Activated naive CD8-positive, alpha-beta T cell treated with anti-CD3 and anti-CD28 coated beads, Interleukin-2, amount 50 U/mL, for 24 hours (primary cell): ENCODE measurements around the gene HDAC5.
"Not testable (repeated sequence)": the region's sequence is repeated elsewhere in the genome, so short reads cannot be mapped to it uniquely, and the experiment has no call there.

Experiments used
- ATAC-seq: fragments of 150-1000 bp; cut with Tn5 transposase; one replicate; pipeline ENCODE4 v1.10.0; 2021
- DNase-seq: peaks from one replicate; pipeline ENCODE4 v3.0.0; 2021
- H3K27ac Mint-ChIP-seq: one replicate; pipeline ENCODE4 v1.8.0; 2021; ENCODE audit warnings: mild to moderate bottlenecking, mixed read lengths
- H3K27me3 Mint-ChIP-seq: one replicate; pipeline ENCODE4 v1.8.0; 2021; ENCODE audit warnings: mixed read lengths
- H3K36me3 Mint-ChIP-seq: one replicate; pipeline ENCODE4 v1.8.0; 2021; ENCODE audit warnings: low read depth, mixed read lengths
- H3K4me1 Mint-ChIP-seq: one replicate; pipeline ENCODE4 v1.8.0; 2021; ENCODE audit warnings: mixed read lengths
- H3K4me3 Mint-ChIP-seq: one replicate; pipeline ENCODE4 v1.8.0; 2021; ENCODE audit warnings: mild to moderate bottlenecking, moderate library complexity, mixed read lengths
- H3K9me3 Mint-ChIP-seq: one replicate; pipeline ENCODE4 v1.8.0; 2021; ENCODE audit warnings: mixed read lengths

Gene HDAC5

GRCh38 chr17:44123356-44124117, at the start of gene HDAC5:
Gene HDAC5 (minus strand): TSS chr17:44123641. CDS start chr17:44117515, 6,126 bp downstream.
- no peaks in the 10 kb centered on the region for H3K27me3 Mint-ChIP-seq
- ATAC-seq (peak; percentile 97), DNase-seq (peak; percentile 96)
- H3K4me1 Mint-ChIP-seq: peaks cover 30% of the 10 kb centered on the region
- peak within 1 kb of the TSS; percentile 98 for H3K27ac Mint-ChIP-seq
- H3K9me3 Mint-ChIP-seq: no peaks in the 10 kb centered on the region
- H3K4me3 Mint-ChIP-seq: peak within 1 kb of the TSS; percentile 94
- no peaks in the 10 kb centered on the region for H3K36me3 Mint-ChIP-seq

GRCh38 chr17:44171931-44172455, 48.6 kb upstream of the HDAC5 start:
- no peak for DNase-seq
- H3K9me3 Mint-ChIP-seq: no peaks in the 10 kb centered on the region
- no peaks in the 10 kb centered on the region for H3K27me3 Mint-ChIP-seq
- H3K4me1 Mint-ChIP-seq: no peaks in the 10 kb centered on the region
- no peak overlapping the region for H3K27ac Mint-ChIP-seq
- peaks cover 7% of the 10 kb centered on the region for H3K36me3 Mint-ChIP-seq
- no peak for ATAC-seq
- H3K4me3 Mint-ChIP-seq: no peak overlapping the region

GRCh38 chr17:44170499-44171201, 47.2 kb upstream of the HDAC5 start, which contains the start of gene ASB16:
Gene ASB16 (plus strand): TSS chr17:44170704. CDS start chr17:44170790, 86 bp downstream.
- no peaks in the 10 kb centered on the region for H3K9me3 Mint-ChIP-seq
- no peak within 1 kb of the TSS for H3K27ac Mint-ChIP-seq
- DNase-seq (no peak), ATAC-seq (no peak)
- no peaks in the 10 kb centered on the region for H3K27me3 Mint-ChIP-seq
- H3K4me1 Mint-ChIP-seq: no peaks in the 10 kb centered on the region
- no peak within 1 kb of the TSS for H3K4me3 Mint-ChIP-seq
- H3K36me3 Mint-ChIP-seq: peaks cover 3% of the 10 kb centered on the region

GRCh38 chr17:44170135-44170498, 46.7 kb upstream of the HDAC5 start:
- H3K4me3 Mint-ChIP-seq: no peak overlapping the region

GRCh38 chr17:44167181-44167861, 43.9 kb upstream of the HDAC5 start:
- DNase-seq (no peak), ATAC-seq (no peak)
- Mint-ChIP-seq H3K36me3 (no peaks in the 10 kb centered on the region), H3K4me3 (no peak overlapping the region), H3K4me1 (no peaks in the 10 kb centered on the region), H3K9me3 (no peaks in the 10 kb centered on the region), H3K27ac (no peak overlapping the region), H3K27me3 (no peaks in the 10 kb centered on the region)

More at GRCh38 chr17:44170135-44170498, 46.7 kb upstream of the HDAC5 start:
- H3K36me3 Mint-ChIP-seq: no peaks in the 10 kb centered on the region
- H3K27ac Mint-ChIP-seq: no peak overlapping the region
- no peaks in the 10 kb centered on the region for H3K4me1 Mint-ChIP-seq
- no peak for DNase-seq
- no peaks in the 10 kb centered on the region for H3K27me3 Mint-ChIP-seq
- H3K9me3 Mint-ChIP-seq: no peaks in the 10 kb centered on the region
- no peak for ATAC-seq

GRCh38 chr17:44164476-44164875, 41.0 kb upstream of the HDAC5 start:
- Mint-ChIP-seq H3K27me3 (no peaks in the 10 kb centered on the region), H3K27ac (no peak overlapping the region), H3K4me3 (no peak overlapping the region), H3K9me3 (no peaks in the 10 kb centered on the region), H3K4me1 (peaks cover 2% of the 10 kb centered on the region), H3K36me3 (peaks cover 2% of the 10 kb centered on the region)
- ATAC-seq: no peak
- DNase-seq: no peak

GRCh38 chr17:44159519-44160210, 36.2 kb upstream of the HDAC5 start:
- H3K36me3 Mint-ChIP-seq: peaks cover 19% of the 10 kb centered on the region
- no peak overlapping the region for H3K27ac Mint-ChIP-seq
- DNase-seq (no peak), ATAC-seq (no peak)
- no peaks in the 10 kb centered on the region for H3K9me3 Mint-ChIP-seq
- H3K4me1 Mint-ChIP-seq: peaks cover 3% of the 10 kb centered on the region
- H3K4me3 Mint-ChIP-seq: no peak overlapping the region
- H3K27me3 Mint-ChIP-seq: no peaks in the 10 kb centered on the region

GRCh38 chr17:44155488-44155887, 32.0 kb upstream of the HDAC5 start:
- no peak overlapping the region for H3K4me3 Mint-ChIP-seq
- H3K27ac Mint-ChIP-seq: no peak overlapping the region
- peaks cover 30% of the 10 kb centered on the region for H3K36me3 Mint-ChIP-seq
- ATAC-seq (no peak), DNase-seq (no peak)
- H3K9me3 Mint-ChIP-seq: no peaks in the 10 kb centered on the region
- H3K27me3 Mint-ChIP-seq: no peaks in the 10 kb centered on the region
- peaks cover 3% of the 10 kb centered on the region for H3K4me1 Mint-ChIP-seq

- Mint-ChIP-seq H3K4me3 (no peak overlapping the region), H3K9me3 (no peaks in the 10 kb centered on the region), H3K27ac (no peak overlapping the region), H3K36me3 (peaks cover 33% of the 10 kb centered on the region), H3K27me3 (no peaks in the 10 kb centered on the region), H3K4me1 (no peaks in the 10 kb centered on the region)
- no peak for ATAC-seq
- DNase-seq: no peak
Observed at GRCh38 chr17:44152875-44153274, 29.4 kb upstream of the HDAC5 start.

GRCh38 chr17:44149750-44150329, 26.4 kb upstream of the HDAC5 start:
- Mint-ChIP-seq H3K27ac (no peak overlapping the region), H3K9me3 (no peaks in the 10 kb centered on the region), H3K4me3 (no peak overlapping the region), H3K27me3 (no peaks in the 10 kb centered on the region), H3K4me1 (no peaks in the 10 kb centered on the region), H3K36me3 (peaks cover 36% of the 10 kb centered on the region)
- no peak for ATAC-seq
- DNase-seq: no peak

GRCh38 chr17:44149066-44149465, 25.6 kb upstream of the HDAC5 start:
- peaks cover 36% of the 10 kb centered on the region for H3K36me3 Mint-ChIP-seq
- not testable (repeated sequence) for H3K9me3 Mint-ChIP-seq, DNase-seq, H3K4me3 Mint-ChIP-seq, H3K27ac Mint-ChIP-seq, ATAC-seq, H3K4me1 Mint-ChIP-seq, H3K27me3 Mint-ChIP-seq

GRCh38 chr17:44147812-44148211, 24.4 kb upstream of the HDAC5 start:
- H3K36me3 Mint-ChIP-seq: peaks cover 33% of the 10 kb centered on the region
- H3K4me3 Mint-ChIP-seq: no peak overlapping the region
- DNase-seq: no peak
- no peak for ATAC-seq
- no peaks in the 10 kb centered on the region for H3K27me3 Mint-ChIP-seq
- no peaks in the 10 kb centered on the region for H3K4me1 Mint-ChIP-seq
- H3K9me3 Mint-ChIP-seq: no peaks in the 10 kb centered on the region
- no peak overlapping the region for H3K27ac Mint-ChIP-seq

GRCh38 chr17:44146375-44147346, 23.2 kb upstream of the HDAC5 start:
- ATAC-seq (no peak), DNase-seq (no peak)
- Mint-ChIP-seq H3K27me3 (no peaks in the 10 kb centered on the region), H3K9me3 (no peaks in the 10 kb centered on the region), H3K36me3 (peaks cover 27% of the 10 kb centered on the region), H3K4me3 (no peak overlapping the region), H3K27ac (no peak overlapping the region), H3K4me1 (peaks cover 5% of the 10 kb centered on the region)
